Stimulated activated naive CD4-positive, alpha-beta T cell treated with Interleukin-2 at 50 U/mL for 16 hours (primary cell): ENCODE results near the gene RUNX1.
"Not testable (repeated sequence)": the region's sequence is repeated elsewhere in the genome, so short reads cannot be mapped to it uniquely, and the experiment has no call there.

Source experiments
- DNase-seq: peaks from one replicate; lab custom pipeline; 2025; lab: John Stamatoyannopoulos, UW

RUNX1 gene

DNA sequence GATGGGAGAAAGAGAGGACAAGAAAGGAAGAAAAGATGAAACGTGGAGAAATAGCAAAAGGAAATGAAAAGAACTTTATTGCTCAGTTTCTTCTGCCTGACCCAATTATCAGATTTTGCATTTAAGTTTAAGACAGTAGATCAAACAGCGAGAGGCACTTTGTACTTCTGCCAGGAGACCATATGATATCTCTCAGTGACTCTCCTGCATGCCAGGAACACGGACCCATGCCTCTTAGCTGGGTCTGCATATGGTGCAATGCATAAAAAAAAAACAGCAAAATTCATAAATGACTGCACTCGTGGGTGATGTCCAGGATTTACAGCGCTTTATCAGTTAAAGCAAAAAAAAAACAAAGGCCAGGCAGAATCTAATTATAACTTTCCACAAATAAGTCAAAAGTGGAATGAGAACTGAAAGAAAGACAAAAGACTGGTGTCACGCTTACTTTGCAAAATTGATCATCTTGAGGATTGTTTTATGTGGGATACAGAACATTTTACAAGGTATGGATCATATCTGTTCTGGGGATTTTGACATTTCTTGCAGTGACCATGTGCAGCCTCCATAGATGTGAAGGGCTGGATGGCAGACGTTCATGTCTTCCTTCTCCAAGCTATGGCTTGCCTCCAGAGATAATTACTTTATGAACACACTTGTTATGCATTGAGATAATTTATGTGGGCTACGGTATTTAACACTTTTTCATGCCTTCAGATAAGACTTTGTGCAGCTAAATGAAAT, 79.5 kb downstream of the RUNX1 start:
- DNase-seq = no peak

- DNase-seq = no peak
These were observed 80.4 kb downstream of the RUNX1 start for GRCh38 chr21:34968414-34969333.

- peak; percentile 53 for DNase-seq
These were observed 81.4 kb downstream of the RUNX1 start for GRCh38 chr21:34967509-34968289.

- DNase-seq = not testable (repeated sequence)
These were observed 82.2 kb downstream of the RUNX1 start for GRCh38 chr21:34966881-34967280.

GRCh38 chr21:34965200-34966174, 83.6 kb downstream of the RUNX1 start:
- DNase-seq = no peak

GRCh38 chr21:34962586-34963222, 86.4 kb downstream of the RUNX1 start:
- peak; percentile 21 for DNase-seq

- no peak for DNase-seq
These were observed 87.0 kb downstream of the RUNX1 start for GRCh38 chr21:34962136-34962535.

DNA sequence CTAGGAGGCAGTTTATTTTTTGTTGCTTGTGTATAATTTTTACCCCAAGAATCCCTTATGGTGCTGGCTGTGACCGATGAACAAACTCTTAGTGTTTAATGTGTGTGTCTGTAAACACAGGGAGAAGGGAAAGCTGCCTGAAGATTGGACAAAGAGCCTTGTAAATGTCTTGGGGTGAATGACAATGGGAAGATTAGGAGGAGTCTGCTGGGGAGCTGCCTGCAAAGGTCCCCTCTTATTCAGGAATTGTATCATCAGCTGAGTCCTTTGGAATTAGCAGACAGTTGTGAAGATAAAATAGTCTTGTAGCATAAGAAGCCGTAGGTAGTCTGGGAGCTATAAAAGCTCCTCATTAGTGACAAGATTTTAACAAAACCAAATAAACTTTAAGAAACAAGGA, 88.4 kb downstream of the RUNX1 start:
- DNase-seq = no peak

DNA sequence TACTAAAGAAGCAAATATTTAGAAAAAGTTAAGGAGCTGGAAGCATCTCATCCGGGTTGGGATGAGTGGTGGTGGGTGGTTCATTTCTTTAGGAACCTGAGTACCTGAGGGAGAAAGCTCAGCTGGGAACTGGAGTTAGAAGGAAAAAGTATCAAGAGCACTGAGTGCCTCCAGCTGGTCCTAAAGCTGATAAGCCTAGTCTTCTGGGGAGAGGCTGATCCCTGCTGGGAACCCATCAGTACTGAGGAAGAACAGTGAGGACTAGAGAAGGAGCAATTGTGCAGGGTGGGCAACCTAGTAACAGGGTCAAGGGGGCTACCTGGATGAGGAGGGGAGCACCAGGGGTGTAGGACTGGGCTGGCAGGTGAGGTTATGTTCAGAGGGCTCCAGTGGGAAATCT, 89.5 kb downstream of the RUNX1 start:
- DNase-seq = no peak

DNA sequence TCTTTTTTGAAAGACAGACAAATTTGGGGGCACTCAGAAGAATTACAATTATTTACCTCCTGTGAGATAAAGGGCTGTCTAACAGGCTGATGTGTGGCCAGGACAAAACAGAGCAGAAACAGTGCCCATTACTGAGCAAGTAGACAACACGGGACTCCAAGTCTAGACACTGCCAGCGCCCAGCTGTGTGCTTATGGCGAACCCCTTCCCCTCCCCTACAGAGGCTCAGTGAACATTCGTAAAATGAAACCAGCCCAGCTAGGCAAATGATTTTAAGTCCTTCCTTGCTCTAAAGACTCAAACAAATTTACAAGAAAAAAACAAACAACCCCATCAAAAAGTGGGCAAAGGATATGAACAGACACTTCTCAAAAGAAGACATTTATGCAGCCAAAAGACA, 91.1 kb downstream of the RUNX1 start:
- DNase-seq = no peak

DNA sequence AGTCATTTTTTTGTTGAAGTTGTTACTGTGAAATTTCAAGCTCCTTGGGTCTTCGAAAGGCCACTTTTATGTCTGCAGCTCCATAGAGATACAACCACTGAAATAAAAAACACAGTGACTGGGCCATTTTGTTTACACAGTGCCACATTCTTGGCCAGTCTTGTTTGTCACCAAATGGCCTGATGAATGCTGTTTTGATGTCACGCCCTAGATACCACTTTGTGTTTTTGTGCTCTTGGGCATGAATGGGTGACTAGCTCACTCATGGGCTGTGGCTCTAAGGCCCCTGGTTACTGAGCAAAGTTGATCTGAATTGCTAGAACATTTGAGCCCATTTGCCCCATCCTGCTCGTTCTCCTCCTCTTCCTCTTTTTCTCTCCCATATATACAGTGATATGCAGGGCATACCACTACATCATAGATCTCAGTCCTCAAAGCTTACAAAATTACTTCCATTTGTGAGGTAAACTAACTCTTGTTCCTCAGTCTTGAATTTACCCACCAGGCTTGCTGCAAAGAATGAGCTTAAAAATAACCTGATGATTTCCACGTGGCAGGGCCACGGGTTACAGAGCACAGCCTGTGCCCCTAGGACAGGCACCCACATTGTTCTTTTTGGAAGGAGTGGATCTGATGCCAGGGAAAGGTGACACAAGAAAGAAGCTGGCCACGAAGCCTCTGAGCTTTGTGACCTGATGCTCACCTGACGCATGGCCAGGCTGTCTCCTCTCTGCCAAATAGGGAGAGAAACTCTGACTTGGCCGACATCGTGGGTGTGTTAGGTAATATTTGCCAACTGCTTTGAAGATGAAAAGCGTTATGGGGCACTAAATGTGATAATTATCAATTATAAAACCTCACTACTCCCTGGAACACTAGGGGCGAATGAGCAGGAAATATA, 92.4 kb downstream of the RUNX1 start:
- no peak for DNase-seq

- no peak for DNase-seq
These were observed 95.2 kb downstream of the RUNX1 start for GRCh38 chr21:34953950-34954349.

- DNase-seq = no peak
These were observed 96.4 kb downstream of the RUNX1 start for GRCh38 chr21:34952701-34953100.

GRCh38 chr21:34951868-34952267, 97.2 kb downstream of the RUNX1 start:
- DNase-seq = not testable (repeated sequence)

GRCh38 chr21:34950980-34951379, 98.1 kb downstream of the RUNX1 start:
- no peak for DNase-seq

DNA sequence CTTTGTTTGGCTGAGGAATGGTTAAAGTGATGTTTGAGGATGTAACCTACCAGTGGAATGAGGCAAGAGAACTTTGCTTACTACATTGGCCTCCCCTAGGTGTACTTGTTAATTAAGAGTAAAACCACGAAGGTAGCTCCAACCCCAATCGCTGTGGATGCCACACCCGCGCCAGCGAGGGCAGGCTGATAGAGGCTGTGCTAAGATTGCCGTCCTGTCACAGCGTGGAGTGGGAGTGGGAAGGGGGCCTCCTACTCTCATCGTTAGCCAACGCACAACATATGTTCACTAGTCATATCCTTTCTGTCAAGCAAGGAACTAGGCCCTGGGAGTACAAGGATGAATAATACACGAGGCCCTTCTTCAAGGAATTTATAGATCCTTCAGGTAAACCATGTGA, 99.6 kb downstream of the RUNX1 start:
- no peak for DNase-seq

DNA sequence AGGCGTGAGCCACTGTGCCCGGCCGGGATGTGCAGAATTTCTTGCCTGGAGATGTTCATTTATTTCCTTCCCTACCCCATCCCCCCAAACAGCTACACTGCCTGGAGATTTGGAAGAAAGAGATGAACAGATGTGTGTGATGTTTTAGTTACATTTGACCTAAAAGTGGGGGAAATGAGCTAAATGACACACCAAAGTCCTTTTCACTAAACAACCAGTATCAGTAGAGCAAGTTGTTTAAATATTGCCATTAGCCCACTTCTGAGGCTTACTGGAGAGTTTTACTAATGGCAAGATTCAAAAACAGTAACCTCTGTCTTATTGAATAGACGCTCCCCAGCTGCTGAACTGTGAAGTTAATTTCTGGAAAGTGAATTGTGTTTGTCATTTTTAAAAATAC, 100.1 kb downstream of the RUNX1 start:
- no peak for DNase-seq

DNA sequence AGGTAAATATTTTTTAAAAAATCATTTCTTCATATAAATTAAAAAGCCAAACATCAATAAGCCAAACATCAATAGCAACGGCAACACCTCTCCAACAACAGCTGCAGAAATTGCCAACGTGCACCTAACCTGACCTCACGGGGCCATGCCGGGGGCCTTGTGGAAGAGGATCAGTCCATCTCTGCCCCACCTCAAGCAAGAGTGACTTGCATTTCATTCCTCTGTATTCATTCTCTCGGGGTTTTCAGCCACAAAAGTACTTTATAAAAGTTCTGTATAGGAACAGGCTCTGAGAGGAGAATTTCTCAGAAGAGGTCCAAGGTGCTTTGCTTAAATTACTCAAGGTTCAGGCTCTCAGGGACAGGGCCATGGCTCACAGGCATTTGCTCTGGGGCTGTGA, 100.9 kb downstream of the RUNX1 start:
- DNase-seq = no peak

- no peak for DNase-seq
These were observed 102.1 kb downstream of the RUNX1 start for GRCh38 chr21:34946916-34947534.
